HCEC 1CT (cell line): ENCODE results near the gene HIVEP1.

ENCODE experiments used
- DNase-seq: peaks from one replicate; pipeline ENCODE4 v3.0.0-alpha.2; 2017

Gene HIVEP1

DNA sequence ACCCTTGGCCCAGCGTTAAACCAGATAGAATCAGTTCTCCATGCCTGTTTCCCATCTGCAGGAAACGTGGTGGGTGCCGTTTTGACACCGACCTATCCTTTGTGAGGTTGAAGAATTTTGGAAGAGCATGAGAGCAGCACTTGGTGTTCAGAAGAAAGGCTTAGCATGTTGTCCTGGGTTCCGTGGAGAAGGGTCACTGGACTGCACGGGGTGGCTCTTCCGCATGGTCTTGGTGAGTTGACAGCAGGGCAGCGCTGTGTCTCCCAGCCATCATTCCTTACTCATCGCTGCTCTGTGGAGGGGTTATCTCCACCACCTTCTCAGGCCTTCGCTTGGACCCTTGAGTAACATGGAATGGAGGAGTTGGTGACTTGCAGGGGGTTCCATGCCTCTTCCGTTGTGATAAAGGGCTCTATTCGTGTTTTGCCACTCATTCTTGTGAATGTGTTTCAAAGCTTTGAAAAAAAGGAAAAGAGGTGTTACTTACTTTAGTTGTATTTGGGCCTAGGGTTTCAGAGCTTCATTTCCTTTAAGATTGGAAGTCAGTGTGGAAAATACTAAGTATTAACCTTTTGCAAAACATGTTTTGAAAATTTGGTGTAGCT, 8.2 kb downstream of the HIVEP1 start:
- DNase-seq: no peak

DNA sequence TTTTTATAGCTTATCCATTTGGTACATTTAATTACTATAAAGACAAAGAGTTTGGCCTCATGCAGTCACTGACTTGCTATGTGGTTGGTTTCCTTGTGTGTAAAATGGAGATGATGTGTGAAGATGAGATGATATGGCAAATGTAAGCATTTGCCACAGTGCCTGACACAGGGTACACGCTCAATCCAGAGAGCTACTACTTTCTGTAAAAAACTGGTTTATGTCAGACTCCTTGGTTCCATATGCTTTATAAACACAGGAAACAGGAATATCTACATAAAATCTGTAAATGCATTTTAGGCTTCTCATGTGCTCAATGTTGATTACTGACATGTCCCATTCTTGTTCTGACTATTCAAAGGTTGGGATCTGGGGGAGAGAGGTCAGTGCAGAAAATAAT, 10.4 kb downstream of the HIVEP1 start:
- no peak for DNase-seq

DNA sequence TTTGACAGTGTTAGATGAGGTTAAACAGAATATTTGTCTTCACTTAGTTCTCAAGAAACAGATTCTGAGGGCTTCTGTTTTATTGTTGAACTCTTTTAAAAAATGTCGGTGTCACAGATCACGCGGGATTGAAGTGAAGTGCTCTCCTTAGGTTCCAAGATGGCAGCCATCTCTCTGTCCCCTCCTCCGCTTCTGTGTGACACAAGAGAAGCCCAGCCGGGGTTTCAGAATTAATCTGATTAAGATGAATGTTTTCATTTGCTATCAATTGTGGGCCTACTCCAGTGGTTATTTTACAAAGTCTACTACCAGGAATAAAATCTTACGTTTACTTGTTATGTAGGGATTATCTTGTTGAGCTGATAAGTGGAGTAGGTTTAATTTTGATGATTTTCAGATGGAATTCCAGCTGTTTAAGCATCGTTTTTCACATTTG, 10.9 kb downstream of the HIVEP1 start:
- DNase-seq: no peak

DNA sequence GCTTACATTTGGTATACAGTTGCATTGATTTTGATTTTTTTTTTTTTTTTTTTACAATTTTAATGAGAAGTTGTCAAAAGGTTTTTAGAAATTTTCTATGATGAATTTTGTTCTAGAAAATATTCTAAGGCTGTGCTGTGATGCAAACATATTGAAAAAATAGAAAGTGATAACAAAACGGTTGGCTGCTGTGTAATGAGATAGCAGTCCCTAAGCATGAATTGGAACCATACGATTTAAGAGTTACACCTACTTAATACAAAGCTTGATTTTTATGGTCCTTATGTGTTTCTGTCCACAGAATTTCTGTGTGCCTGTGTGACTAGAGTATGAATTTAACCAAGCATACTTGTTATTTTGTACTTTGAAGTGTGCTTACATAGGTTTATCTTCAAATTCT, 12.1 kb downstream of the HIVEP1 start:
- no peak for DNase-seq

DNA sequence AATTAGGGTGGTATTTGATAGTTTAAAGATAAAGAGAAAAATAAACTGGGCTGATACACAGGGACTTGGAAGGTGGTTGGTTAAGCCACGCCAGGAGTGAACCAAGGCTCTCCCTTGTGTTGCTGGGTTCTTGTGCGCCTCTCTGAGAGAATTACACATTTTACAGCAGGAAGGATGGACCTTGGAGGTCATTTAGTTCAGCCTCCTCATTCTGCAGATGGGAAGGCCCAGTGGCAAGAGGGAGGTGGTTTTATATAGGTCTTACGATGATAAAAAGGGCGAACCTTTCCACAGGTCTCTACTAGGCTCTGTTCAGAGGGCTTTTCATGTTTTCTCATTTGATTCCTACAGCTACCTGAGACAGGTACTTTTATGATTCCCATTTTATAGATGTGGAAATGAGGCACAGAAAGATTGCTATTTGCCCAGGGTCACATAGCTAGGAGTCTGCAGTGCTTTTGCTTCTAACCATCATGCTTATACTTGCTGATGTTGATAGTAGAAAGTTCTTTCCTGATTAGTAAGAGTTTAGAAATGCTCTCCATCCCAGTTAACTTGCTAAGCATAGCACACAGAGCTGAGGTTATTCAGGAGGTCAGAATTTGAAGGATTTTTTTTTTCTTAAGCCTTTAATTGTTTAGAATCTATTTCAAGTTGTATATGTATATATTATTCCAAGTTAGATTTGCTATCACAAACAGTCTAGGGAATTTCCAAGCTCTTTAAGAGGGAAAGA, 12.8 kb downstream of the HIVEP1 start:
- peak; percentile 77 for DNase-seq

DNA sequence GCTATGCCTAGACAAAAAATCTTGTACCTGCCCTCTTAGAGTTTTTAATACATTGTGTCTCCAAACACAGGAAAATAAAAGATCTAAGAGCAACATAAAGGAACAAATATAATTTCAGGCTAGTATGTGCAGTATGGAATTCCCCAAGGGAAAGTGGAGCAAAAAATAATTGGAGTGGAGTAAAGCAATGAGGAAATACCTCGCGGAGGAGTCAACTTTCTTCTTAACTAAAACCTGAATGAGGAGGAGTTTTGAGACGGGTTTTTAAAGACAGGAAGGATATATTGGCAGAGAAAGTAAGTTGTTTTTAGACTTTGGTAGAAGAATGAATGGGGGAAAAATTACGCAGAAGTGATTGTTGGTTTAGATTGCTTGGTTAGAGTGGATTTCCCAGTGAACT, 14.0 kb downstream of the HIVEP1 start:
- no peak for DNase-seq

DNA sequence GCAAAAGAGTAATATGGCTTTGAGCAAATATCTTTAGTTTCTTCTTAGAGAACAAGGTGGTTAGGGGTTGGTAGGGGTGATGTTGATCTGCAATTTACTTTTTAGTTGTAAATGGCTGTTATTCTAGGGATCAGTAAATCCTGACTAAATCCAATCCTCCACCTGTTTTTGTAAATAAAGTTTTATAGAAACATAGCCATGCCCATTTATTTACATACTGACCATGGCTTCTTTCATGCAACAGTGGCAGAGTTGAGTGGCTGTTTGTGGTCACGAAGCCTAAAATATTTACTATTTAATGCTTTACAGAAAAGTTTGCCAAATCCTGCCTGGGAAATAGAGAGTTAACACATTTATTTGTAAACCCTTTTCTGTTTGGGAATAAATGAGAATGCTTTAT, 14.7 kb downstream of the HIVEP1 start:
- no peak for DNase-seq

DNA sequence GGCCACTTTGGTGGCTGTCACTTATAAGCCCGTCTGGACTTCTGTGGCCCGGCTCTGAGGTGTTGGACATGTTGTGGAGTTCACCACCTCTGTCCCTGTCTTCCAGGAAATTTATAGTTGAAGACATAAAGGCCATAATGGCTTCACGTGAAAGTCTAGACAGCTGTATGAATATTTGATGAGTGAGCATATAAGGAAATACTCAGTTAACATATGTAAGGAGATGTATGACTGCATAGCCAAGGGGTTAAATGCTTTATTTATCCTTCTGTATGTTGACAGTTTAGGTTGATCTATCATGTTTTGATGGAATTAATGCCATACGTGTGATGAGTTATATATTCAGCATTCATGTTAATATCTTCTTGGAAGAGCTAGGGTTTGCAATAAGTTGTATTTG, 16.1 kb downstream of the HIVEP1 start:
- no peak for DNase-seq

DNA sequence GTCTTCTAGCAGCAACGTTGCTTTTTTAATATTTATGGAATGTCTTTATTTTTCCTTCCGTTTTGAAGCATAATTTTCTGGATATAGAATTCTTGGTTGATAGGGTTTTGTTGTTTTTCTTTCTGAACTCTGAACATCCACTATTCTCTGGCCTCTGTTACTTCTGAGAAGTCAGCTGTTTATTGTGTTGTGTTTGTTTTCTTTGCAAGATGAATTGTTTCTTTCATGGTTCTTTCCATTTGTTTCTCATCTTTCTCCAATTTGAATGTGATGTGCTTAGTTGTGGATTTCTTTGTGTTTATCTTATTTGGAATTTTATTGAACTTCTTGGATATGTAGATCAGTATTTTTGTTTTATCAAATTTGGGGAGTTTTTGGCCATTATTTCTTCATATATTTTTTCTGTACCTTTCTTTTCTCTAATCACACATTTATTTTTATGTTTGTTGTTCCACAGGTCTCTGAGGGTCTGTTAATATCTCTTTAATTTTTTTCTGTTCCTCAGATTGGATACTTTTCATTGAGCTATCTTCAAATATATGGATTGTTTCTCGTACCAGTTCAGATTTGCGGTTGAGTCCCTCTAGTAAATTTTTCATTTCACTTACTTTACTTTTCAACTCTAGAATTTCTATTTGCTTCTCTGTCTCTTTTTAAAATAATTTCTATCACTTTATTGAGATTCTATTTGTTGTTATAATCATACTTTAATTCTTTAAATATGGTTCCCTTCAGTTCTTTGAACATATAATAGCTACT, 18.0 kb downstream of the HIVEP1 start:
- no peak for DNase-seq

DNA sequence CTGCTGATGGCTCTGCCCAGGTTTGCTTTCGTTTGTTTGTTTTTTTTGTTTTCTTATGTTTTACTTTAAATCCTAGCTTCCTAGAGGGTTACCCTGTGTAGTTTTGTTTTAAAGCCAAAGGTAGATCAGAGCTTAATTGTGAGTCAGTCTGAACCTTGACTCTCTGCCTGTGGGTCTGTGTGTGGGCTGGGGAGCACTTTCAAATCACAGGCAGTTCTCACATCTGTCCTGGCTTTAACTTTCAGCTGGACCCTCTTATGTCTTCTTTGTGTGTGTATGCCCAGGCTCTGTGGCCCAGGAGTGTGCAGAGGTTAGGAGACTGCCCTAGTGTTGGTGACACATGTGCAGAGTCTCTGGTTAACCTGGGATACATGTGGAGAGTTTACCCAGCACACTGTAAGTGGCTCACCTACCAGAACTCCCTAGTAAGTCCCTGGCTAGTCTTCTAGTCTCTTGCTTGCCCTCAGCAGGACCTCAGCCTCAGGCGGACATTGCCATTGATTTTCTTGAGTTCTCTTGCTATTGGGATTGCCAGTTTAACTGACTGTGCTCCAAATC, 19.0 kb downstream of the HIVEP1 start:
- no peak for DNase-seq

DNA sequence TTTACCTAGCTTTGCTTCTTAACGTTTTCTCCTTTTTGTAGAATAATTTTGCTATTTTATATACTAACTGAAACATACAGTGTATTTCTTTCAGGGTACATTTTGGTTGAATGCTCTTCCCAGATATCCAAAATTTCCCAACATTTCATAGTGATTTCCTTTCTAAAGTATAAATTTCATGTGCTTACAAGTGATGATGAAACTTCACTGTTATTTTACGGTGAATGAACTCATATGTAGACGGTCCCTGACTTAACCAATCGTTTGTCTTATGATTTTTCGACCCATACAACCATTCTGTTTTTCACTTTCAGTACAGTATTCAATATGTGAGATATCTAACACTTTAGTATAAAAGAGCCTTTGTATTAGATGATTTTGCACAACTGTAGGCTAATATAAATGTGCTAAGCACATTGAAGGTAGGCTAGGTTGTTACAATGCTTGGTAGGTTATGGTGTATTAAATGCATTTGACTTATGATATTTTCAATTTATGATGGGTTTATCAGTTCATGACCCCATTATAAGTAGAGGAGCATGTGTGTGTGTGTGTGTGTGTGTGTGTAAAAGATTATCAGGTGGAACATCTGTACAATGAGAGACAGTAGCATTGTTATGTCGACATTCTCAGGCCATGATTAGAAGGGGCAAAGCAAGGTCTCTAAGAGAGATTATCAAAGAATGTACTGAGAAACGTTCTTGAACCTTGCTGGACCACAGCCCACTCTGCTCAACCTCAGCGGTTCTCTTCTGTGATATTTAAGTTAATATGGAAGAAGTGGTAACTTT, 20.9 kb downstream of the HIVEP1 start:
- no peak for DNase-seq

DNA sequence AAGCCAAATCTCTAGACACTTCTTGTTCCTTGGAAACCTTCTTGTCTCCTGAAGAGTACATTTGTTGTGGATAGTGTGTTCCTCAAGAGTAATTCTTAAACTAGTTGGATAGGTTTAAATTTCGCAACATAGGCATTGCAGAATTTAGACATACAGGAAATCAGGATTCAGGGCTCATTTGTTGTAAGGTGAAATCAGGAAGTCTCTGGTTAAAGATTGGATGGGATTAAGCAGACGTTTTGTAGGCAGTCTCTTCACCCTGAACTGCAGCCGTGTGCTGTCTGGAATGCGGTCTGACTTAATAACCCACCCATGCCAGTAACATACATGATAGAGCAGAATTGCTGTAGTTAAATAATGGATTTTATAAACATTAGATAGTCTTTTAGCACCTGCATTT, 21.7 kb downstream of the HIVEP1 start:
- peak; percentile 40 for DNase-seq

DNA sequence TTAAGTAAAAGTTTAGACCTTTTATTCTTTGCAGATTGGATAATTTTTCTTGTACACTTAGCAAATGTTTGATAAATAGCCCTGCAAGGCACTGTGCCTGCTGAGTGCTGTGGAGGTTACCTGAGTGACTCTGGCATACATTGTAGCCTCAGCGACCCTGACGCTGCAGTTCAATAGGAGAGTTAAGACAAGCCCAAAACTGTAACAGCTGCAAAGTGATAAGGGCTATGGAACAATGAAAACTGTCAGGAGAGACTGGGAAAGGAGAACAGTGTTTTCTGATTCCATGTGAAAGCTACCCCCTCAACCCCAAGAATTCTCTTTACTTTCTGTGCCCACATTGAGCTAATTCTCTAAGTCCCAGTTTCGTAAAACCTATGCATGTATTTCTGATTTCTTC, 22.2 kb downstream of the HIVEP1 start:
- no peak for DNase-seq

DNA sequence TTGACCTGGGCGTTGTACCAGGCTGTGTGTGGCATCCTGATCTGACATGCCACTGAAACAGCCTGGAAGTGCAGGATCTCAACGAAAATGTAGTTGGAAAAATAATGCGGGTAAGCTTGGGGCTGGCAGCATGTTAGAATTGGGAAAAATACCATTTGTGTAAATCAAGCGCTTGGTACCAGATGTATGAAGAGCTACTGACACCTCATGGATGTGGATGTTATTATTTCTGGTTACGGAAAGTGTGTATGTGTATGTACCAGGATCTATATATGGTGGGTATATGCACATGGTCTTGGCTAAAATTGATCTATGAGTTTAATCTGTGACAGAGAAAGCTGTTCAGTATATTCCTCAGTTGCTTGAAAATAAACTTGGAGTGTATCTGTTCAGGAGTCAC, 22.7 kb downstream of the HIVEP1 start:
- DNase-seq: peak; percentile 9

DNA sequence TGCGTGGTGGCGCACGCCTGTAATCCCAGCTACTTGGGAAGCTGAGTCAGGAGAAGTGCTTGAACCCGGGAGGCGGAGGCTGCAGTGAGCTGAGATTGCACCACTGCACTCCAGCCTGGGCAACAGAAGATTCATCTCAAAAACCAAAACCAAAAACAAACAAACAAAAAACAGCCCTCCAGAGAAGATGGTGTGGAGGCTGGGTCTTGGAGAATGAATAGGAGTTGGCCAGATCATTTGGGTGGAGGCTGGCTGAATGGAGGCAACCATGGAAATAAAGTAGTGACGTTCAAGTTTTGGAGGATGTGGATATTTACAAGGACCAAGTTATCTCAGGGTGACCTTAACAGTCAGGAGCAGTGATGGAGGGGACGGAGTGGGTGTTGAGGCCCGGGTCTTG, 24.7 kb downstream of the HIVEP1 start:
- no peak for DNase-seq

DNA sequence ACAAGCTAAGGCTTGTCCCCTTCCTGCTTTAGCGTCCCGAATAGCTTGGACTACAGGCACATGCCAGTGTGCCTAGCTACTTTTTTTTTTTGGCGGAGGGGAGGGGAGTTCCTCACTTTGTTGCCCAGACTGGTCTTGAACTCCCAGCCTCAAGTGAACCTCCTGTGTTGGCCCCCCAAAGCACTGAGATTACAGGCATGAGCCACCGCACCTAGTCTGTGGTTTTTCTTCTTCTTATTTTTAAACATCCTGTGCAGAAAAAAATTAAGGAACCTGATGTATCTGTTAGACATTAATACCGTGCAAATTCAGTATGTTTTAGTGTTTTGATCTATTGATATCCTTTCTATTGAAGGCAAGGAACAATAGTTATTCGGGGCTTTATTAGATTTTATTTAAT, 25.7 kb downstream of the HIVEP1 start:
- DNase-seq: no peak

DNA sequence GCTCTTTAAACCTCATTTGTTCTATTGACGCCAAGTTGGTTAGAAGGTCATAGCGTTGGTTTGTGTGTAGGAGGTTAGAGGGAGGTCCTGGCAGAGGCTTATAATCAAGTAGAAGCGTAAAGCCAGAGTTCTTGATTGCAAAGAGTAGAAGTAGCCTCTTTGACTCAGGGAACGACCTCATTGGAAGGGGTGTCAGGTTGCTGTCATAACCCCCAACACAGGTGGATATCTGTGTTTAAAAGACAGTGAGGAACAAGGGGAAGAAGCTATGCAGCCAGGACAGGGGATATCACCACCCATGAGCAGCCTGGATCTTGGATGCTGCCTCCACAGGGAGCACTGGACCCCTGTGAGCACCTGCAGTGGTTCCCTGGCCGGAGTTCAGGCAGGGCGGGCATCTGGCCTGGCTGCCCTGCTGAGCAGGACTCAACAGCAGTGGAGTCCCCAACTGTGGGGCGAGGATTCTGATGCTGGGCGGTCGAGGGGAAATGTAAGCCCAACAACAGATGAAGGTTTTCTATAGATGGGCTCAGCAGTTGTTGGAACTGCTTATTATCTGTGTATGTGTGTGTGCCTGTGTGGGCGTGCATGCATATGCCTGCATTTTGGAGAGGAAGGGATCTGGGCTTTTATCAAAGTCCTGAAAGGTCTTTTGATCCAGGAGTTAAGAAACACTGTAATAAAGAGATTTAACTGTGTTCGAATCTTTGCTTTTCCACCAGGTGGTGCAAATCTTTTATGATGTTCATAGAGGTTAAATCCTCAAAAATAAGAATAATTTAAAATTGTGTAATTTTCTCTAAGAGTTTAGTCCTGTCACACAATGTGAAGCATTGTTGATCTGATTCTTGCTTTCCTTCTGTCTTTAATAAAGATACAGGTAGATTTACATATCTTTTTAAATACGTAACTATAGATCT, 27.7 kb downstream of the HIVEP1 start:
- DNase-seq: no peak

DNA sequence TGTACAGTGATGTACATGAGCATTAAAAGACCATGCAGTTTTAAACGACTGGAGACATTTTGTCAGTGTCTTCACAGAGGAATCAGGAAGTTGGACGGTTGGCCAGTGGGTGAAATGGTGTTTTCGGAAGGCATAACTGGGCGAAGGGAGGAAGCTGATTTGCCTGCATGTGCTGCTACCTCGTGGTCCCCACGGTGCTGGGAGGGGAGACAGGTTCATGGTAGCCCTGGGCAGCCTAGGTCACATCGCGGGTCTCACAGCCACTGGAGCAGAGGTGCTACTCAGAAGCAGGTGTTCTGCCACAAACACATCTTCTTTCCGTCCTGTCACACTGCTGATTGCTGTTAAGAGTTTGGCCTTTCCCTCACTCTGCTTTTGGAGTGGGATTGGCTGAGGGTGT, 35.2 kb downstream of the HIVEP1 start:
- no peak for DNase-seq

DNA sequence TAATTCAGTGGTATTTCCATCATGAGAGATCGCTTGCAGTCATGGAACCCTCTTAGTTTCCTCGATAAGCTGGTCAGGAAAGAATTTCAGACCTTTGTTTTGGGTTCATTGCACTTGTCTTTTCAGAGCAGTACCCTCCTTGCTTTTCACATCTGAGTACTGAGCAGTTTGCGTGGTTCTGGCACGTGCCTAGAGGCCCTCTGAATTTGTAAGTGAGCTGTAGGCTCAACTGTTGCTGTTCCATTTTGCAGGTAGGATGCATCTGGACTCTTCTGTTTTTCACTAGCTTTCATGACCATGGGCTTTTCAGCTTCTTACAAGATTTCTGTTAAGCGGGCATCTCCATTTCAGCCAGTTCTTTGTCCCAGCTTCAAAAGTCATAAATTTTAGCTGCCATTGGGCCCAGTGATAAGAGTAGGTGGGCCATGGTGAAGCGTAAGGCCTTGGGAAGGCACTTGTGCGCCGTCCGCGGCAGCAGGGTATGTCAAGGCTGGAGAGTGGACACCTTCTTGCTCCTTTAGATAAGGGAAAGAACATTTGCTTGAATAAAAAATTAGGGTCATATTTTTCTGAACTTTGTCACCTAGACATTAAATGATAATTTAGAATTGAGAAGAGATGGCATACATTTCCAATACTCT, 35.8 kb downstream of the HIVEP1 start:
- DNase-seq: no peak

DNA sequence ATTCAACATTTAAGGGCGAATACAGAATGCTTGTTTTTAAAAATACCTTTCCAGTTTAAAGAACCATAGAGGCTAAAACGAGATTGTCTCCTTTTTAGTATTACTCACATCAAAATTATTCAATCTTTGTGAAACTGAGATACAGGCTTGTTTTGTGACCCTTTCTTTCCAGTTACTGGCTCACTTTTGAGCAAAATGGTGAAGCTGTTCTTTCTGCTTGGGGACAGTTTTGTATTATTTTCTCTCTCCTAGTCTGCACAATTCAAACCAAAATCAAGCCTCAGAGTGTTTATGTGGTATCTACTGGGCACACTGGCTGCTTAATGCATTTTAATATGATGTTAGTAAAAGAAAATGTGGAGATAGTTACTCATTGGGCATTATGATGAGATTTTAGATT, 36.5 kb downstream of the HIVEP1 start:
- DNase-seq: no peak

DNA sequence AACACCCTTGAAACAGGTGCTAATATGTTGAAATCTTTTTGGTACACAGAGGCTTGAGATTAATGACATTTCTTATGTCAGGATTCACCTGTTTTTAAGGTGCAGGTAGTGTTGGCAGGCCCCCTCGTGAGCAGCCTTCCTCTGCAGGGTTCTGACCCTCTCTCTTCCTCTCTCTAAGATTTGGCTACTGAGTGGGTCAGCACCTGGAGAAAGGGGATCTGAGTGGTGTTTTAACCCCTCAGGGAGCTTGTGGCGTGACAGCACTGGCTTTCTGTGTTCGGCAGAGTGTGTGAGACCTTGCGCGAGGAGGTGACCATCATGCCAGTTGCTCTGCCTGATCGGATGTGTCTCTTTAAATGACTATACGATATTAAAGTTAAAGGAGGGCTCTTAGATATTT, 37.1 kb downstream of the HIVEP1 start:
- DNase-seq: no peak
